K562 (cell line): Measurements from ENCODE around the gene PRC1. TPM values are rescaled to one million over a fixed set of nuclear protein-coding genes. Genes with fewer than 3 reads are reported as not detected.

Source experiments
- ATAC-seq: fragments of 200-7000 bp; cut with Tn5 transposase; 3 replicates; pipeline ENCODE4 v1.9.1; 2020; ENCODE audit warnings: moderate library complexity
- BruUV-seq: library from RNA; stranded (reverse); fragments of 400-500 nt; replicated peaks from 2 replicates; lab custom pipeline; 2021; lab: Mats Ljungman, UMichigan
- CTCF ChIA-PET: fragments of 300-600 bp; formaldehyde crosslinking; extraction: SDS; loops from one replicate; lab custom pipeline; 2021; ENCODE audit warnings: low intra/inter-chr PET ratio; lab: Yijun Ruan, JAX
- POLR2A ChIA-PET: fragments of 300-600, 350-650 bp; sonication (Branson Sonifier 250); formaldehyde crosslinking; extraction: SDS; loops from one replicate; lab custom pipeline; 2021; ENCODE audit warnings: antibody characterized with exemption, inconsistent platforms; lab: Yijun Ruan, JAX
- DNase-seq, 4 experiments: peaks; one replicate each; pipeline versions ENCODE4 v3.0.0 to v3.0.0-alpha.2; 2011 to 2018; ENCODE audit warnings: low spot score in 3 of 4, mixed read lengths in 3 of 4; ENCODE audit errors: extremely low read depth in 1 of 4
- FAIRE-seq: peaks from 2 replicates; lab custom pipeline; 2011; peaks lifted over from hg19 to GRCh38; lab: Jason Lieb, UNC
- H2AFZ ChIP-seq: 2 replicates; pipeline ENCODE4 v1.6.0; 2011; ENCODE audit warnings: low read depth, low read length, control low read depth, inconsistent platforms
- H3K27ac ChIP-seq: fragments of 200-600 bp; 3 replicates; pipeline ENCODE4 v1.8.0; 2011; ENCODE audit warnings: low read depth, mild to moderate bottlenecking, control low read depth, inconsistent platforms, low read length, moderate library complexity, mixed read lengths; ENCODE audit errors: extremely low read depth
- H3K27me3 ChIP-seq, 2 experiments: fragments of 300-600 bp in 1 of 2; 2 replicates in 1 of 2; 3 replicates in 1 of 2; pipeline versions ENCODE4 v1.6.0 to v1.8.0; 2011; ENCODE audit warnings: inconsistent platforms in 2 of 2, low read length in 2 of 2, mild to moderate bottlenecking in 1 of 2, mixed read lengths in 1 of 2, moderate library complexity in 1 of 2; ENCODE audit not compliant: control insufficient read depth in 2 of 2, insufficient read depth in 2 of 2
- H3K36me3 ChIP-seq: fragments of 300-600 bp; 3 replicates; pipeline ENCODE4 v1.8.0; 2011; ENCODE audit warnings: mild to moderate bottlenecking, low read length, inconsistent platforms; ENCODE audit not compliant: control insufficient read depth, insufficient read depth
- H3K4me1 ChIP-seq, 2 experiments: fragments of 200-600 bp in 1 of 2; replicated peaks in 1 of 2; 2 replicates in 1 of 2; 3 replicates in 1 of 2; pipeline versions ENCODE4 v1.5.1 to v1.8.0; 2011; ENCODE audit warnings: inconsistent platforms in 2 of 2, low read length in 2 of 2, mild to moderate bottlenecking in 1 of 2, mixed read lengths in 1 of 2, moderate library complexity in 1 of 2; ENCODE audit not compliant: control insufficient read depth in 2 of 2, insufficient read depth in 2 of 2
- H3K4me2 ChIP-seq: 2 replicates; pipeline ENCODE4 v1.6.1; 2011; ENCODE audit warnings: low read length, control low read depth, inconsistent platforms, mixed read lengths; ENCODE audit not compliant: insufficient read depth
- H3K4me3 ChIP-seq: fragments of 200-600 bp; sonication (generic), shearing (Covaris generic); 2 replicates; pipeline ENCODE4 v1.5.1; 2016; ENCODE audit warnings: control low read depth, inconsistent platforms
- H3K79me2 ChIP-seq: fragments of 200-600 bp; 3 replicates; pipeline ENCODE4 v1.8.0; 2011; ENCODE audit warnings: low read length, inconsistent platforms; ENCODE audit not compliant: control insufficient read depth, insufficient read depth
- H3K9ac ChIP-seq, 2 experiments: 2 replicates each; pipeline versions ENCODE4 v1.6.0 to v1.6.1; 2011; ENCODE audit warnings: low read depth in 2 of 2, low read length in 2 of 2, control low read depth in 1 of 2, inconsistent platforms in 1 of 2, mild to moderate bottlenecking in 1 of 2, mixed read lengths in 1 of 2; ENCODE audit not compliant: insufficient read depth in 1 of 2
- H3K9me1 ChIP-seq: one replicate; pipeline ENCODE4 v1.6.0; 2011; ENCODE audit warnings: inconsistent platforms, mild to moderate bottlenecking, low read length, moderate library complexity; ENCODE audit not compliant: control insufficient read depth, insufficient read depth
- H3K9me3 ChIP-seq: replicated peaks from 2 replicates; pipeline ENCODE4 v1.5.1; 2011; ENCODE audit warnings: low read depth, low read length, inconsistent platforms; ENCODE audit not compliant: control insufficient read depth, insufficient read depth
- H4K20me1 ChIP-seq: replicated peaks from 2 replicates; pipeline ENCODE4 v1.6.1; 2011; ENCODE audit warnings: low read length, inconsistent platforms, mixed read lengths; ENCODE audit not compliant: control insufficient read depth, insufficient read depth
- CSDE1 ChIP-seq, 2 experiments: fragments of 450-650 bp; IDR thresholded peaks; 2 replicates each; pipeline ENCODE4 v1.6.1; 2016; ENCODE audit warnings: mild to moderate bottlenecking in 1 of 2
- LARP7 ChIP-seq: fragments of 450-650 bp; IDR thresholded peaks from 2 replicates; pipeline ENCODE4 v1.6.1; 2016
- POLR2A ChIP-seq: fragments of 450-650 bp; conservative IDR thresholded peaks from 2 replicates; pipeline ENCODE4 v1.6.1; 2016
- POLR2G ChIP-seq: fragments of 200-400 bp; formaldehyde crosslinking; IDR thresholded peaks from 2 replicates; pipeline ENCODE4 v1.6.1; 2017; ENCODE audit warnings: low read depth, mild to moderate bottlenecking, antibody characterized with exemption, low read length, moderate library complexity
- RBFOX2 ChIP-seq: fragments of 200-400 bp; formaldehyde crosslinking; IDR thresholded peaks from 2 replicates; pipeline ENCODE4 v1.6.1; 2017; ENCODE audit warnings: low read depth, mild to moderate bottlenecking, low read length, moderate library complexity
- ZNF280B ChIP-seq: fragments of 250-450 bp; sonication (Bioruptor Pico); IDR thresholded peaks from 2 replicates; pipeline ENCODE4 v1.5.1; 2021; ENCODE audit warnings: mild to moderate bottlenecking
- WGBS: fragments of 100-300 bp; shearing (Covaris generic); methylation state at CpG from one replicate; pipeline ENCODE4 v1.1.6; 2016; ENCODE audit warnings: low coverage, mixed read lengths; ENCODE audit not compliant: insufficient coverage; ENCODE audit errors: missing lambda C conversion rate; 5-methylcytosine and 5-hydroxymethylcytosine counted together
- in situ Hi-C: fragments of 300-500 bp; cut with MboI; formaldehyde crosslinking; loops from 4 replicates; pipeline ENCODE4 v1.15.0; 2018; ENCODE audit warnings: inconsistent platforms, mixed read lengths
- intact Hi-C: fragments of 100-400 bp; cut with micrococcal nuclease; formaldehyde crosslinking; loops from 2 replicates; pipeline ENCODE4 v1.14.2; 2022
- polyA plus RNA-seq, 8 experiments: library from polyadenylated mRNA; depleted of rRNA in 4 of 8; stranded (reverse) in 5 of 8; unstranded in 3 of 8; fragments of >200 nt; fragmentation: Nextera tagmentation in 2 of 8; fragmentation: Illumina TruSeq in 1 of 8; extraction: Ambion mirVana in 2 of 8; extraction: Trizol in 1 of 8; gene quantifications; 2 replicates each; pipeline versions ENCODE4 v1.2.1 to v1.2.3, GENCODE V29; 2011 to 2014; ENCODE audit warnings: inconsistent platforms in 1 of 8, missing spikeins in 1 of 8
- total RNA-seq, 7 experiments: library from RNA; depleted of rRNA in 6 of 7; stranded (reverse); fragments of >200 nt in 6 of 7; fragmentation: Illumina TruSeq in 2 of 7; extraction: Trizol in 2 of 7; gene quantifications; 2 replicates each; pipeline versions ENCODE4 v1.2.1 to v1.2.3, GENCODE V29; 2011 to 2021; ENCODE audit warnings: low replicate concordance in 1 of 7

PRC1 gene
- total and polyA plus RNA-seq, 9 of the 15 experiments (the other 6 are each of a cell fraction or from before 2014, with no cell fraction given), result 156 to 391 (median 240) TPM

- no peak for TF ChIP-seq ZNF280B (CRISPR knock-in tag)
- TF ChIP-seq LARP7, result no peak
Observed at GRCh38 chr15:90918835-90919234, 75.5 kb downstream of the PRC1 start (continued).

- ATAC-seq (no peak), FAIRE-seq (no peak), DNase-seq (no peak)
- ChIA-PET POLR2A (interaction anchor here (1.1 to 2.0 kb wide), 6 partner anchors 9 to 15 kb away, joined by 3 to 20 read pairs (median 6); partner anchors contain the start of genes HDDC3 and MAN2A2), CTCF (interaction anchor here (0.7 kb wide), 1 partner anchor 306 kb away, joined by 3 read pairs; no protein-coding TSS in a partner anchor)
- intact Hi-C loops (no loop called here), in situ Hi-C loops (no loop called here)
- TF ChIP-seq CSDE1 (IDR thresholded peaks at IDR 0.05) (no peak), RBFOX2 (peak; percentile 36; the same call in 1 of the 2 replicates), POLR2A (0 out of 2 replicates have a peak, but pooled peaks have one; percentile 3), POLR2G (0 out of 2 replicates have a peak, but pooled peaks have one; percentile 17)
- Histone ChIP-seq H3K36me3 (peaks cover 92% of the 10 kb centered on the region), H3K9ac (0 out of 4 replicates have a peak overlapping the region, but pooled peaks of 1 of the 2 experiments have one; percentile 38), H3K79me2 (peaks cover 6% of the 10 kb centered on the region; the same call in 2 of the 3 replicates), H2AFZ (no peak overlapping the region), H3K27me3 (no peaks in the 10 kb centered on the region), H4K20me1 (no peaks in the 10 kb centered on the region), H3K27ac (no peak overlapping the region), H3K4me1 (peaks cover 27 to 30% of the 10 kb centered on the region in 2 experiments), H3K9me3 (no peaks in the 10 kb centered on the region), H3K9me1 (no peaks in the 10 kb centered on the region), H3K4me3 (no peak overlapping the region), H3K4me2 (no peak overlapping the region)
- WGBS, result 98% methylated on average over 23 of the region's 23 CpGs
- BruUV-seq, result no TSS peak
Observed at GRCh38 chr15:90918034-90918788, 76.1 kb downstream of the PRC1 start.
